ENCODE data around the gene ACADSB.

DNA sequence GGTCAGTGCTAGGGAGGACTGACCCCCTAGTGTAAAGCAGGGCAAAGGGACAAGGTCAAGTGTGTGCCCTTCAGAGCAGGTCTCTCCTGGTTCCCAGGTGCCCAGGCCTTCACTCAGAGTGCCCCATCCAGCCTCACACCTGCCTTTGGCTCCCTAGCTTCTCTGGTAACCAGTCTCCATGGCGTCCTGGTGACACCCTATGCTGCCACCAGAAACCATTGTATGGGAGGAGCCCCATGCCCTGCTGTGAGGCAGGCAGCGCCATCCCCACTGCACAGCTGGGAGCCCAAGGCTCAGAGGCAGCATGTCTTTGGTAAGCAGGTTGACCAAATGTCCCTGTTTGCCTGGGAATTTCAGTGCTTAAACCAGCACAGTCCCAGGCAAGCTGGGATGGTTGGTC, 93.9 kb downstream of the ACADSB start:
- TF ChIP-seq, protein P1, sequence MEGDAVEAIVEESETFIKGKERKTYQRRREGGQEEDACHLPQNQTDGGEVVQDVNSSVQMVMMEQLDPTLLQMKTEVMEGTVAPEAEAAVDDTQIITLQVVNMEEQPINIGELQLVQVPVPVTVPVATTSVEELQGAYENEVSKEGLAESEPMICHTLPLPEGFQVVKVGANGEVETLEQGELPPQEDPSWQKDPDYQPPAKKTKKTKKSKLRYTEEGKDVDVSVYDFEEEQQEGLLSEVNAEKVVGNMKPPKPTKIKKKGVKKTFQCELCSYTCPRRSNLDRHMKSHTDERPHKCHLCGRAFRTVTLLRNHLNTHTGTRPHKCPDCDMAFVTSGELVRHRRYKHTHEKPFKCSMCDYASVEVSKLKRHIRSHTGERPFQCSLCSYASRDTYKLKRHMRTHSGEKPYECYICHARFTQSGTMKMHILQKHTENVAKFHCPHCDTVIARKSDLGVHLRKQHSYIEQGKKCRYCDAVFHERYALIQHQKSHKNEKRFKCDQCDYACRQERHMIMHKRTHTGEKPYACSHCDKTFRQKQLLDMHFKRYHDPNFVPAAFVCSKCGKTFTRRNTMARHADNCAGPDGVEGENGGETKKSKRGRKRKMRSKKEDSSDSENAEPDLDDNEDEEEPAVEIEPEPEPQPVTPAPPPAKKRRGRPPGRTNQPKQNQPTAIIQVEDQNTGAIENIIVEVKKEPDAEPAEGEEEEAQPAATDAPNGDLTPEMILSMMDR (IDR thresholded peaks at IDR 0.05): no peak
- no peak for TF ChIP-seq EP300 (IDR thresholded peaks at IDR 0.05; ENCODE audit: low read depth)
- no peak for TF ChIP-seq POLR2A (IDR thresholded peaks at IDR 0.05)
- no peak for TF ChIP-seq POLR2AphosphoS5 (IDR thresholded peaks at IDR 0.05)

All from transverse colon (tissue), 4 donors.